GM12878 (cell line): ENCODE results near the gene CST1. TPM values are rescaled to one million over a fixed set of nuclear protein-coding genes. Genes with fewer than 3 reads are reported as not detected.

Experiments
- ATAC-seq: fragments of 200-7000 bp; cut with Tn5 transposase; 3 replicates; pipeline ENCODE4 v1.9.1; 2020; ENCODE audit warnings: mild to moderate bottlenecking, moderate library complexity
- BruUV-seq: library from RNA; stranded (reverse); fragments of 400-500 nt; replicated peaks from 2 replicates; lab custom pipeline; 2021; lab: Mats Ljungman, UMichigan
- CTCF ChIA-PET: fragments of 300-600 bp; sonication (Branson Sonifier 250); formaldehyde crosslinking; extraction: SDS; loops from one replicate; lab custom pipeline; 2021; ENCODE audit warnings: inconsistent platforms; lab: Yijun Ruan, JAX
- POLR2A ChIA-PET: fragments of 350-600 bp; formaldehyde crosslinking; extraction: SDS; loops from one replicate; lab custom pipeline; 2021; ENCODE audit warnings: inconsistent platforms; lab: Charles Lee
- RAD21 ChIA-PET: fragments of 300-600 bp; sonication (Branson Sonifier 250); formaldehyde crosslinking; loops from one replicate; lab custom pipeline; 2023; ENCODE audit warnings: antibody characterized with exemption; ENCODE audit not compliant: unreplicated experiment; lab: Charles Lee
- SMC1A ChIA-PET: fragments of 300-600 bp; sonication (Branson Sonifier 250); formaldehyde crosslinking; loops from one replicate; lab custom pipeline; 2023; ENCODE audit not compliant: unreplicated experiment, uncharacterized antibody; lab: Charles Lee
- DNase-seq: peaks from one replicate; pipeline ENCODE4 v3.0.0-alpha.2; 2011; ENCODE audit warnings: low read depth, low spot score
- FAIRE-seq: peaks from 3 replicates; lab custom pipeline; 2011; peaks lifted over from hg19 to GRCh38; lab: Jason Lieb, UNC
- H2AFZ ChIP-seq: 2 replicates; pipeline ENCODE4 v1.6.0; 2011; ENCODE audit warnings: low read depth, low read length, control low read depth; ENCODE audit not compliant: control insufficient read depth
- H3K27ac ChIP-seq: 2 replicates; pipeline ENCODE4 v1.5.1; 2011; ENCODE audit warnings: control low read depth; ENCODE audit not compliant: control insufficient read depth, insufficient read depth
- H3K27me3 ChIP-seq, 2 experiments: replicated peaks in 1 of 2; 2 replicates each; pipeline versions ENCODE4 v1.6.0 to v1.6.1; 2011; ENCODE audit warnings: low read length in 1 of 2; ENCODE audit not compliant: control insufficient read depth in 2 of 2, insufficient read depth in 2 of 2
- H3K36me3 ChIP-seq, 2 experiments: 2 replicates each; pipeline ENCODE4 v1.5.1; 2011; ENCODE audit warnings: low read length in 1 of 2; ENCODE audit not compliant: control insufficient read depth in 2 of 2, insufficient read depth in 2 of 2
- H3K4me1 ChIP-seq: 2 replicates; pipeline ENCODE4 v1.6.1; 2011; ENCODE audit warnings: mild to moderate bottlenecking, low read length, moderate library complexity, mixed read lengths; ENCODE audit not compliant: control insufficient read depth, insufficient read depth
- H3K4me2 ChIP-seq: 2 replicates; pipeline ENCODE4 v1.6.0; 2011; ENCODE audit warnings: control low read depth; ENCODE audit not compliant: control insufficient read depth, insufficient read depth
- H3K4me3 ChIP-seq: fragments of 200-600 bp; sonication (generic); 2 replicates; pipeline ENCODE4 v1.5.1; 2016
- H3K79me2 ChIP-seq: 2 replicates; pipeline ENCODE4 v1.6.0; 2011; ENCODE audit warnings: low read length; ENCODE audit not compliant: control insufficient read depth, insufficient read depth
- H3K9ac ChIP-seq: 2 replicates; pipeline ENCODE4 v1.8.0; 2011; ENCODE audit warnings: low read length, control low read depth, mixed read lengths; ENCODE audit not compliant: control insufficient read depth, insufficient read depth
- H3K9me3 ChIP-seq: replicated peaks from 3 replicates; pipeline ENCODE4 v1.5.1; 2011; ENCODE audit warnings: mild to moderate bottlenecking, low read length; ENCODE audit not compliant: control insufficient read depth, insufficient read depth
- H4K20me1 ChIP-seq: 2 replicates; pipeline ENCODE4 v1.6.0; 2011; ENCODE audit not compliant: control insufficient read depth, insufficient read depth
- CEBPB ChIP-seq, 2 experiments: fragments of 150-350 bp in 1 of 2; IDR thresholded peaks; 2 replicates each; pipeline ENCODE4 v1.6.1; 2012 to 2014; ENCODE audit warnings: low read depth in 2 of 2, low read length in 2 of 2, borderline replicate concordance in 1 of 2, inconsistent platforms in 1 of 2
- CHD1 ChIP-seq: IDR thresholded peaks from 2 replicates; pipeline ENCODE4 v1.6.1; 2012; ENCODE audit warnings: low read depth, low read length, improper control_type of control experiment
- CHD2 ChIP-seq: IDR thresholded peaks from 2 replicates; pipeline ENCODE4 v1.6.1; 2011; ENCODE audit warnings: low read depth, low read length, improper control_type of control experiment, borderline replicate concordance
- CREB1 ChIP-seq: IDR thresholded peaks from 2 replicates; pipeline ENCODE4 v1.6.1; 2012; ENCODE audit warnings: low read depth, mild to moderate bottlenecking, inconsistent platforms
- EED ChIP-seq: sonication (generic); IDR thresholded peaks from 2 replicates; pipeline ENCODE4 v1.6.1; 2016; ENCODE audit warnings: antibody characterized with exemption, low read depth
- EGR1 ChIP-seq, 2 experiments: IDR thresholded peaks; 1 replicate in 1 of 2; 2 replicates in 1 of 2; pipeline ENCODE4 v1.6.1; 2011 to 2012; ENCODE audit warnings: low read depth in 2 of 2, low read length in 2 of 2, borderline replicate concordance in 1 of 2, mild to moderate bottlenecking in 1 of 2, moderate library complexity in 1 of 2
- FOXM1 ChIP-seq: IDR thresholded peaks from 2 replicates; pipeline ENCODE4 v1.6.1; 2012; ENCODE audit warnings: low read depth, mild to moderate bottlenecking, inconsistent platforms, low read length, moderate library complexity
- GATAD2B ChIP-seq: fragments of 450-650 bp; conservative IDR thresholded peaks from 2 replicates; pipeline ENCODE4 v1.6.1; 2017; ENCODE audit warnings: low read depth, mild to moderate bottlenecking, moderate library complexity
- HDAC2 ChIP-seq: fragments of 200-600 bp; sonication (generic); IDR thresholded peaks from 2 replicates; pipeline ENCODE4 v1.6.1; 2017
- IKZF1 ChIP-seq: fragments of 450-650 bp; conservative IDR thresholded peaks from 2 replicates; pipeline ENCODE4 v1.6.1; 2017; ENCODE audit warnings: antibody characterized with exemption, mild to moderate bottlenecking
- IKZF2 ChIP-seq, 2 experiments: fragments of 450-650 bp; IDR thresholded peaks; 2 replicates each; pipeline ENCODE4 v1.6.1; 2017; ENCODE audit warnings: mild to moderate bottlenecking in 2 of 2, moderate library complexity in 2 of 2
- KAT2A ChIP-seq: conservative IDR thresholded peaks from 2 replicates; pipeline ENCODE4 v1.6.1; 2011; ENCODE audit warnings: low read depth, low read length; ENCODE audit not compliant: control insufficient read depth
- MYB ChIP-seq: fragments of 150-350 bp; IDR thresholded peaks from 2 replicates; pipeline ENCODE4 v1.6.1; 2014; ENCODE audit warnings: mild to moderate bottlenecking, low read depth, low read length, borderline replicate concordance
- NFXL1 ChIP-seq: fragments of 450-650 bp; IDR thresholded peaks from 2 replicates; pipeline ENCODE4 v1.6.1; 2017; ENCODE audit warnings: antibody characterized with exemption, mild to moderate bottlenecking, borderline replicate concordance
- NFYA ChIP-seq: IDR thresholded peaks from 2 replicates; pipeline ENCODE4 v1.6.1; 2011; ENCODE audit warnings: low read depth, mild to moderate bottlenecking, low read length, improper control_type of control experiment, borderline replicate concordance
- NFYB ChIP-seq: IDR thresholded peaks from 2 replicates; pipeline ENCODE4 v1.6.1; 2011; ENCODE audit warnings: low read depth, mild to moderate bottlenecking, low read length, improper control_type of control experiment, moderate library complexity; ENCODE audit not compliant: insufficient read depth
- NR2C2 ChIP-seq: IDR thresholded peaks from 2 replicates; pipeline ENCODE4 v1.6.1; 2011; ENCODE audit warnings: borderline replicate concordance, low read depth; ENCODE audit not compliant: control insufficient read depth, insufficient read length
- PAX5 ChIP-seq: IDR thresholded peaks from 2 replicates; pipeline ENCODE4 v1.6.1; 2011; ENCODE audit warnings: low read depth, low read length, borderline replicate concordance
- PBX3 ChIP-seq: IDR thresholded peaks from 2 replicates; pipeline ENCODE4 v1.6.1; 2011; ENCODE audit warnings: mild to moderate bottlenecking, low read depth, low read length, moderate library complexity; ENCODE audit not compliant: insufficient replicate concordance
- SIN3A ChIP-seq: IDR thresholded peaks from 2 replicates; pipeline ENCODE4 v1.6.1; 2012; ENCODE audit warnings: low read depth, low read length, improper control_type of control experiment
- TAF1 ChIP-seq: IDR thresholded peaks from 2 replicates; pipeline ENCODE4 v1.6.1; 2011; ENCODE audit warnings: mild to moderate bottlenecking, low read depth, low read length, borderline replicate concordance
- ZNF24 ChIP-seq: fragments of 450-650 bp; IDR thresholded peaks from 2 replicates; pipeline ENCODE4 v1.6.1; 2017; ENCODE audit warnings: antibody characterized with exemption, mild to moderate bottlenecking
- WGBS: methylation state at CpG from one replicate; pipeline ENCODE4 v1.1.6; 2016; ENCODE audit warnings: low lambda C conversion rate; ENCODE audit not compliant: insufficient replicate concordance, insufficient coverage; ENCODE audit errors: missing lambda C conversion rate; 5-methylcytosine and 5-hydroxymethylcytosine counted together
- in situ Hi-C: fragments of 300-500 bp; cut with MboI; formaldehyde crosslinking; loops from 9 replicates; pipeline ENCODE4 v1.14.3; 2018; ENCODE audit warnings: mixed read lengths
- intact Hi-C: fragments of 100-400 bp; cut with micrococcal nuclease; formaldehyde crosslinking; loops from one replicate; pipeline ENCODE4 v1.14.2; 2022; ENCODE audit not compliant: unreplicated experiment
- polyA plus RNA-seq, 11 experiments: library from polyadenylated mRNA; depleted of rRNA in 4 of 11; unstranded in 6 of 11; stranded (reverse) in 5 of 11; fragments of >200 nt; fragmentation: Nextera tagmentation in 4 of 11; fragmentation: Illumina TruSeq in 1 of 11; extraction: Ambion mirVana in 4 of 11; extraction: Trizol in 1 of 11; gene quantifications; 1 replicate in 1 of 11; 2 replicates in 10 of 11; pipeline versions ENCODE4 v1.2.1 to v1.2.3, GENCODE V29; 2011 to 2016; ENCODE audit warnings: inconsistent platforms in 2 of 11, missing spikeins in 2 of 11, low read depth in 1 of 11
- total RNA-seq, 4 experiments: library from RNA; depleted of rRNA in 3 of 4; stranded (reverse); fragments of >200 nt in 3 of 4; fragmentation: Illumina TruSeq in 1 of 4; extraction: Trizol in 1 of 4; gene quantifications; 2 replicates each; pipeline versions ENCODE4 v1.2.1 to v1.2.3, GENCODE V29; 2013 to 2021
- TF ChIP-seq, protein P1 (sequence below), 3 experiments: IDR thresholded peaks in 2 of 3; conservative IDR thresholded peaks in 1 of 3; 2 replicates each; pipeline ENCODE4 v1.5.1; 2011; ENCODE audit warnings: low read depth in 3 of 3, low read length in 3 of 3, mild to moderate bottlenecking in 3 of 3, control low read depth in 2 of 3, moderate library complexity in 2 of 3, inconsistent platforms in 1 of 3, mixed read lengths in 1 of 3; ENCODE audit not compliant: control insufficient read depth in 2 of 3, insufficient read depth in 1 of 3; ENCODE audit errors: extremely low read depth in 1 of 3

Gene CST1
- total and polyA plus RNA-seq, 10 of the 15 experiments (the other 5 are each of a cell fraction or from before 2014, with no cell fraction given): not detected

DNA sequence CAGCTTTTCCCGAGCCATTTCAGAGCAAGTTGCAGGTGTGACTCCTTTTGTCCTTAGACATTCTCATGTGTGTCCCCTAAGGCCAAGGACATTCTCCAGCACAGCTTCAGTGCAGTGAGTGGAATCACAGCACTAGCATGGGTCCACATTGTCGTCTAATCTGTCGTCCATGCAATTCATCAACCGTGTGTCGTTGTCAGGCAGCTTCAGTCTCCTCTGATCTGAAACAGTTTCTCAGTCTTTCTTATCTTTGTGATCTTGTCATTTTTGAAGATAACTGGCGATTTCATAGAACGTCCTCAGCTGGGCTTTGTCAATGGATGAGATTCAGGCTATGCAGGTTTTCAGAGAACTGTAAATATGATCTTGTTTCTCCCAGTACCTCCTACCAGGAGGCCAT, 44.1 kb upstream of the CST1 start (continued):
- TF ChIP-seq KAT2A: no peak
- no peak for TF ChIP-seq TAF1
- TF ChIP-seq CREB1: no peak
- no peak for TF ChIP-seq GATAD2B
- no peak for TF ChIP-seq PBX3
- TF ChIP-seq, all 136 proteins: peak for 0

DNA sequence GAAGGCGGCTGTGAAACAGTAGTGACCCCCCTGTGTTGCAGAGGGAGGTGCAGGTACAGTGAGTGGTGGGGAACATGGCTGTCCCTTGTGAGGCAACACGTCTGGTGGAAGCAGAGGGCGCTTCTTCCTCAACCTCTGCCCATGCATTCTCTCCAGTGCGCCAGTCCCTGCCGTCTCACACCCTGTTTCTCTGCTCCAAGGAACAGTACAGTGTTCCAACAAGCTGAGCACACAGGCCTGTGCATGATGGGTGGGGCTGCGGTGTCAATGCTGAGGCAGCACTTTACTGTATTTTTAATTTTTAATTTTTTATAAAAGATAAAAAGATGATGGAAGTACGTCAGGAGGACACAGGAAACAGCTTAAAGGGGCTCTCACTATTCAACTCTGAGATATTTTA, 43.3 kb upstream of the CST1 start:
- CTCF ChIA-PET: interaction anchor here (1.1 kb wide), 1 partner anchor 15 kb away, joined by 3 read pairs; no protein-coding TSS in a partner anchor
- in situ Hi-C loops: no loop called here
- H3K4me3 ChIP-seq: no peak overlapping the region

More for the DNA sequence above, 43.3 kb upstream of the CST1 start:
- 0% methylated on average over 2 of the region's 7 CpGs for WGBS
- no peak overlapping the region for H3K27ac ChIP-seq
- RAD21 ChIA-PET: no interaction called here
- H3K9ac ChIP-seq: no peak overlapping the region
- FAIRE-seq (no peak), ATAC-seq (no peak), DNase-seq (no peak)
- H3K36me3 ChIP-seq: no peaks in the 10 kb centered on the region
- H3K9me3 ChIP-seq: no peaks in the 10 kb centered on the region
- TF ChIP-seq NFXL1 (no peak), MYB (no peak), IKZF2 (IDR thresholded peaks at IDR 0.05) (no peak), NR2C2 (no peak), NFYA (no peak), PAX5 (no peak), CREB1 (no peak), CHD2 (no peak), SIN3A (no peak), CHD1 (no peak), HDAC2 (no peak), ZNF24 (no peak), CEBPB (IDR thresholded peaks at IDR 0.05; ENCODE audit: borderline replicate concordance in 1 of 2, low read depth in 2 of 2, low read length in 2 of 2) (no peak), EED (no peak), NFYB (no peak), IKZF1 (no peak), FOXM1 (no peak), EGR1 (IDR thresholded peaks at IDR 0.05; ENCODE audit: borderline replicate concordance in 1 of 2, low read depth in 2 of 2, low read length in 2 of 2) (no peak)
- TF ChIP-seq, protein P1, sequence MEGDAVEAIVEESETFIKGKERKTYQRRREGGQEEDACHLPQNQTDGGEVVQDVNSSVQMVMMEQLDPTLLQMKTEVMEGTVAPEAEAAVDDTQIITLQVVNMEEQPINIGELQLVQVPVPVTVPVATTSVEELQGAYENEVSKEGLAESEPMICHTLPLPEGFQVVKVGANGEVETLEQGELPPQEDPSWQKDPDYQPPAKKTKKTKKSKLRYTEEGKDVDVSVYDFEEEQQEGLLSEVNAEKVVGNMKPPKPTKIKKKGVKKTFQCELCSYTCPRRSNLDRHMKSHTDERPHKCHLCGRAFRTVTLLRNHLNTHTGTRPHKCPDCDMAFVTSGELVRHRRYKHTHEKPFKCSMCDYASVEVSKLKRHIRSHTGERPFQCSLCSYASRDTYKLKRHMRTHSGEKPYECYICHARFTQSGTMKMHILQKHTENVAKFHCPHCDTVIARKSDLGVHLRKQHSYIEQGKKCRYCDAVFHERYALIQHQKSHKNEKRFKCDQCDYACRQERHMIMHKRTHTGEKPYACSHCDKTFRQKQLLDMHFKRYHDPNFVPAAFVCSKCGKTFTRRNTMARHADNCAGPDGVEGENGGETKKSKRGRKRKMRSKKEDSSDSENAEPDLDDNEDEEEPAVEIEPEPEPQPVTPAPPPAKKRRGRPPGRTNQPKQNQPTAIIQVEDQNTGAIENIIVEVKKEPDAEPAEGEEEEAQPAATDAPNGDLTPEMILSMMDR (IDR thresholded peaks at IDR 0.05 in 2 of 3, conservative IDR thresholded peaks at IDR 0.05 in 1 of 3; ENCODE audit: control insufficient read depth in 2 of 3, extremely low read depth in 1 of 3, insufficient read depth in 1 of 3, low read depth in 3 of 3, low read length in 3 of 3): no peak
- H4K20me1 ChIP-seq: no peaks in the 10 kb centered on the region
- no peaks in the 10 kb centered on the region for H3K4me1 ChIP-seq
- H3K4me2 ChIP-seq: no peak overlapping the region
- H3K27me3 ChIP-seq: no peaks in the 10 kb centered on the region
- SMC1A ChIA-PET: no interaction called here
- intact Hi-C loops: no loop called here
- H3K79me2 ChIP-seq: no peaks in the 10 kb centered on the region
- POLR2A ChIA-PET: interaction anchor here (0.6 kb wide), 1 partner anchor 76 kb away, joined by 5 read pairs; no protein-coding TSS in a partner anchor
- BruUV-seq: no TSS peak
- H2AFZ ChIP-seq: no peak overlapping the region
